Measurements from ENCODE around the gene FBXL19.

FBXL19 gene

DNA sequence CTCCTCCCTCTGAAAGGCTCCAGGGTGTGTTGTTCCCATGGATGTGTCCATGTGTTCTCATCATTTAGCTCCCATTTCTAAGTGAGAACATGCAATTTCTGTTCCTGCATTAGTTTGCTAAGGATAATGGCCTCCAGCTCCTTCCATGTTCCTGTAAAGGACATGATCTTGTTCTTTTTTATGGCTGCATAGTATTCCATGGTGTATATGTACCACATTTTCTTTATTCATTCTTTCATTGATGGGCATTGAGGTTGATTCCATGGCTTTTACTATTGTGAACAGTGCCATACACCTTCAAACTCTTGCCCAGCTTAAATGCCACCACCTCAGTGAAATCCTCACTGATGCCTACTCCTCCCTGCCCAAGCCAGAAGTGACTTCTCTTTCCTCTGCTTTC is 21.0 kb downstream of the FBXL19 start:
- DNase-seq (ENCODE audit: low read depth in 2 of 2): no peak

DNA sequence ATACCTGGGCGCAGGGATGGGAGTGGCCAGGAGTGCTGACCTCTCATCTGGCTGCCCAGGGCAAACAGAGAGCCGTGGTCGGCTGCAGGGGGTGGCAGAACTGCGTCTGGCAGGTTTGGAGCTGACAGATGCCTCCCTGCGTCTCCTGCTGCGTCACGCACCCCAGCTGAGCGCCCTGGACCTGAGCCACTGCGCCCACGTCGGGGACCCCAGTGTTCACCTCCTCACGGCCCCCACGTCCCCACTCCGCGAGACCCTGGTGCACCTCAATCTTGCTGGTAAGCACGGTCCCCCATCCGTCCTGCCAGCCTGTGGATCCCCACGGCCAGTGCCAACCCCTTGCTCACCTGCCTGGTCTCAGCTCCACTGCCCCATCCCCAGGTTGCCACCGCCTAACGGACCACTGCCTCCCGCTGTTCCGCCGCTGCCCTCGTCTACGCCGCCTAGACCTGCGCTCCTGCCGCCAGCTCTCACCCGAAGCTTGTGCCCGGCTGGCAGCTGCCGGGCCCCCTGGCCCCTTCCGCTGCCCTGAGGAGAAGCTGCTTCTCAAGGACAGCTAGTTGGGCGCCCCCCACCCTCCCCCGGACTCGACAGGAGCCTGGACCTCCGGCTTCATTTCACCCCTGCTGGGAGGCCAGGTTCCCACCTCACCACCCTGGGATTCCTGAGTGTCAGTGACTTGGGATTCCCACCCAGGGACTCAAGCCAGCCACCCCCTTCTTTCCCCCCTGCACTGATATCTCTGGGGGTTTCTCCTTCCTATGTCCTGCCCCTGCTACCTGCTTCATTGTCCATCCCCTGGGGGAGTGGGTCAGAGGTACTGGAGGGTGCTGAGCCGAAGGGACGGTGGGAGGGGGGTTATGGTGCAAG is 23.5 kb downstream of the FBXL19 start:
- no peak for DNase-seq (ENCODE audit: low read depth in 2 of 2)

DNA sequence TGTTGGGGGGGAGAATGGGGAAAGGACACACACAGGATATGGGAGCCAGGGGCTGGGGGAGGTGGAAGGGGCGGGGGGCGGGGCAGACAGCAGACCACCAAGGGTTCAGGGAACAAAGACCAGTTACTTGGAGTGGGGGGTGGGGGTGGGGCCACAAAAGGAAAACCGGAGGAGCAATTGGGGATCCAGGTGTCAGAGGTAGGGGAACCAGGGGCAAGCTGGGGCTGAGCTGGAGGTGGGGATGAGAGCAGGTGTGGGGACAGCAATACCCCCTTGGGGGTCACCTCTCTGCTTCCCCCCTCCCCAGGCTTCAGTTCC is 24.1 kb downstream of the FBXL19 start:
- no peak for DNase-seq (ENCODE audit: low read depth in 2 of 2)

DNA sequence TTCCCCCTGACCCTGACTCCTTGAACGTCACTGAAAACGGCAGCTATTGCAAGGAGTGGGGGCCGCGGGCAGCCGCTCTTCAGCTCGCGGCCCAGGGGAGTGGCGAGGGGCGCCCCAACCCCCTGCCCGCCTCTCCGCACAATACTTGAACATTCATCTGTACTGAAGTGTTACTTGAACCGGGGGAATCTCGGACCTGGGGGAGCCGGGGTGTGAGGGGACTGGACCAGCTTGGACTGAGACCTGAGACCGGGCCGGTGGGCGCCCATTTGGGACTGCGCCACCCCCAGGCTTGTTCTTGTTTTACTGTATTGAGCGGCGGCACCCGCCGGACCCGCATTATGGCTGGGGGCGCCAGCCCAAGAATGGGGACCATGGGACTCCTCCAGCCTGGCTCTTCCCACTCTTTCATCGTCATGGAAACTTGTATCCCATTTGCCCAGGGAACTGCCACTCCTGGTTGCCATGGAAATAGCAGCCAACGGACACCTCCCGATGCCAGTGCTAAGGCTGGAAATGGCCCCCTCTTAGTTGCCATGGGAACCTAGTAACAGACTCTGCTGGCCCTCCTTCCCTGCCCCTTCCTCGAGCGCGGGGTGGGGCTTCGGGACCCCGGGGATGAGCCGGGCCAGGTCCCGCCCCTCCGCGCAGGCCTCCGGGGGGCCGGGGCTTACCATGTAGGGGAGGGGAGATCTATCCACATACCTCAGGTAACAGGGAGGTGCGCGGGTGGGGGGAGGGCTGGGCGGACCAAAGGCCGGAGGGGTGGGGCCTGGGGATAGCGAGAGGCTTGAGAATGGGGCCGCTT is 24.7 kb downstream of the FBXL19 start:
- DNase-seq (ENCODE audit: low read depth in 2 of 2): no peak

DNA sequence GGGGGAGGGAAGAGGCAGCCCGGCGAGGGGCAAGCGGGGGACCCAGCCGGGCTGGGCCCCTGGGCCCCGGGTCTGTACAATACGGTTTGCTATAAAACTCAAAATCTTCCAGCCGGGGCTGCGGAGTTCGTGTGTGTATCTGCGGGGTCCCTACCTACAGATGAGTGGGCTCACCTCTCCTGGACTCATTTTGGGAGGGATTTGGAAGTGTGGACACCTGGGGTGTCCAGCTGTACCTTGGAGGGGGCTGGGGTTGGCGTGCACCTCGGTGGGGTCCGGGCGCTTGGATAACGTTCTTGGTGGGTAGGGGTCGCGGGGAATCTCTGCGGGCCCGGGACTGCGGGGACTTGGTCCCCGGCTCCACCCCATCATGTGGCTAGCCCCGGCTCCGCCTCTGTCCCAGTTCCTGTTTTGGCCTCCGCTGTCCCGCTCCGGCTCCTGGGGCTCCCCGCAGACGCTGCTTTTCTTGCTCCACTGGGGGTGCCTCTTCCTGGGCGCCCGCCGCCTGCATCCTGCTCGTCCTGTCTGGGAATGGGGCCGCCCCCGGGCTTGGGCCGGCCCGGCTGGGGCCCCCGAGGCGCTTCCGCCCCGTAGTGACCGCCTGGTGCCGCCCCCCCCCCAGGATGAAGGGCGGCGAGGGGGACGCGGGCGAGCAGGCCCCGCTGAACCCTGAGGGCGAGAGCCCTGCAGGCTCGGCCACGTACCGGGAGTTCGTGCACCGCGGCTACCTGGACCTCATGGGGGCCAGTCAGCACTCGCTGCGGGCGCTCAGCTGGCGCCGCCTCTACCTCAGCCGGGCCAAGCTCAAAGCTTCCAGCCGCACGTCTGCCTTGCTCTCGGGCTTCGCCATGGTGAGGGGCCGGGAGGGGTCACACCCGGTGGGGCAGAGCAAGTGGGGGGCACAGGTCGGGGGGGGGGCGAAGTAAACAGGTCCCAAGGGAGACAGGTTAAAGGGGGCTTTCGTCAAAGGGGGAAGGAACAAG is 25.6 kb downstream of the FBXL19 start, which contains the start of gene ORAI3:
TSS of gene ORAI3 (plus strand) at position 402 of the 983 bp plus-strand sequence. CDS start at position 624, 222 bp downstream.
- DNase-seq (ENCODE audit: low read depth in 2 of 2): no peak

DNA sequence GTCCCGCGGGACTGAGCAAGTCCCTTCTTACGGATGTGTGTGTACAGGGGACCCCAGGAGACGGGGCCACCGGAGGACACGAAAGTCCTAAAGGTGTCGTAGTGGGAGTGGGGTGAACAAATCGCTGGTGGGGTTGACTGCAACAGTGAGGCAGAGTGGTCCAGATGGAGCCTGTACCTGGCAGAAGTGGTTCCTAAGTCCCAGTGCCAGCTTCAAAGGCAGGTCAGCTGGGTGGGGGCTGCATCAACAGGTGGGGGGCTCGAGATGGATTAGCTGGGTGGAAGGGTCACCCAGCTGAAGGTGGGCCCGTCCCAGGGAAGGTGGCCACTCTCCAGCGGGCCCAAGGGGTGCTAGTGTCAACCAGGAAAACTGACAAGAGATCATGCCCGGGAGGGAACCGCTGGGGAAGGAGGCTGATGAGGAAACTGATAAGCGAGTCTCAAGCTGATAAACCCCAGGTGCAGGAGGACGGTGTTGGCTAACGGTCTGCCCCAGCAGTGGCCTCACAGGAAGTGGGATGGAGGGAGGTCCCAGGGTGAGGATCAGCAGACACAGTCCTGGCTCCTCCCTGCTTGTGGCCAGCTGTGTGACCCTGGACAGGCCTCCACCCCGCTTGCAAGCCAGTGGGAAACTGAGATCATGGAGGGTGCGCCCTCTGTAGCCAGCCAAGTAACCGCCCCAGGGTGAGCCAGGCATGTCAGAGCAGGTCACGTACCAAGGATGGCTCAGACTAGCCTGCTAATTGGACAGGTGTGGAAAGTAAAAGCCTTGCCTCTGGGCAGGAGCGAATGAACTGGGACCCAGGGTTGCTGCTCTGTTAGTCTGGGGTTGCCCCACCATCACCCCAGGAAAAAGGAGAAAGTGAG is 26.5 kb downstream of the FBXL19 start:
- no peak for DNase-seq (ENCODE audit: low read depth in 2 of 2)

DNA sequence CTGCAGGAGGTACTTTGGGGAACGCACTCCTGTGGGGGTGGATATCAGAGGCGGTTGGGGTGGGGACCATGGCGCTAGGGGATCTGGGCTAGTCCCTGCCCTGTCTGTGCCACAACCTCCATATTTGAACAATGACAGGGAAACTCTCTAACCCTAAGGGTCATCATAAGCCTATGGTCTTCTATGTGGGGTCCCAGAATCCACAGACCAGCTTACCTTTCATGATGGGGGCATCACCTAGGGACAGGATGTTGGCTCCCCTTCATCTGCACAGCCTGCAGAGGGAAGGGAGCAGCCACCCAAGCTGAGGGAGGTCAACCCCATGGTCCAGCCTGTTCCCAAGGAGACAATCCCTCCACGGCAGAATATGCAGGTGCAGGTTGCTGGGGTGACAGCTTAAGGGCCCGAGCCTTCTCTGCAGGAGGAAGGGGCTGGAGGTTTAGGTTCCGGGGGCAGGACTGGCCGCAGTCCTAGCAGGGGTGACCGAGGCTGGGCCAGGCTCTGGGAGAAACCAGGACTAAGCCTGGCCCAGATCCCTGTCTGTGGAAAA is 27.2 kb downstream of the FBXL19 start:
- no peak for DNase-seq (ENCODE audit: low read depth in 2 of 2)

DNA sequence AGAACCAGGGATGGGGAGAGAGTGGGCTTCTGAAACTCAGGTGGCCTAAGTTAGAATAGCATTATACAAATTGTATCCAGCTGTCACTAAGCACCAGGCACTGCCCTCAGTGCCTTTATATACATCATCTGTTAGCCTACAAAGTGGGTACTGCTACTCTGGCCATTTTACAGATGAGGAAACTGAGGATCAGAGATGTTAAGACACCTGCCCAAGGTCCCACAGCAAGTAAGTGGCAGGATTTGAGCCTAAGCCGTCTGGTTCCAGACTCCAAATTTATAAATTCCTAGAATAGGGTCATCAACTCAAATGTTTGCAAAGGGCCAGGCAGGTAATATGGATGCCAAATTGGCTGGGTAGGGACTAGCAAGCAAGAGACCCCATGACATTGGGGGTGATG is 27.8 kb downstream of the FBXL19 start:
- no peak for DNase-seq (ENCODE audit: low read depth in 2 of 2)

DNA sequence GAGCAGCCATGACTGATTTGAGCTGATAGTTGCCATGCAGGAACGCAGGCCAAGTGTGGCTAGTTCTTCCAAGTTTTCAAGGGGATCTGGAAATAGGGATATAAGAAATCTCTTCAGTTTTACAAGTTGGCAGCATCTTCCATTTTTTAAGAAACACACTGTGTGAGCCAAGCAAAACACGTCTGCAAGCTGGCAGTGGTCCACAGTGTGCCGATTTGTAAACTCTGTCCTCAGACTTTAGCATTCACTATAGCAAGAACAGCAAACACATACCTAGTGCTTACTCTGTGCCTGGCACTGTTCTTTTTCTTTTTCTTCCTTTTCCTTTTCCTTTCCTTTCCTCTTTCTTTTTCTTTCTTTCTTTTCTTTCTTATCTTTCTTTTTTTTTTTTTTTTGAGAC is 28.4 kb downstream of the FBXL19 start:
- DNase-seq (ENCODE audit: low read depth in 2 of 2): no peak

DNA sequence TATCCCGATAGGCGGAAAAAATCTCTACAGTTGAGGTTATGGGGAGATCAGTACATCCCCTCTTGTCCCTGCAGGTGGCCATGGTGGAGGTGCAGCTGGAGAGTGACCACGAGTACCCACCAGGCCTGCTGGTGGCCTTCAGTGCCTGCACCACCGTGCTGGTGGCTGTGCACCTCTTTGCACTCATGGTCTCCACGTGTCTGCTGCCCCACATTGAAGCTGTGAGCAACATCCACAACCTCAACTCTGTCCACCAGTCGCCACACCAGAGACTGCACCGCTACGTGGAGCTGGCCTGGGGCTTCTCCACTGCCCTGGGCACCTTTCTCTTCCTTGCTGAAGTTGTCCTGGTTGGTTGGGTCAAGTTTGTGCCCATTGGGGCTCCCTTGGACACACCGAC is 29.7 kb downstream of the FBXL19 start:
- DNase-seq (ENCODE audit: low read depth in 2 of 2): no peak

DNA sequence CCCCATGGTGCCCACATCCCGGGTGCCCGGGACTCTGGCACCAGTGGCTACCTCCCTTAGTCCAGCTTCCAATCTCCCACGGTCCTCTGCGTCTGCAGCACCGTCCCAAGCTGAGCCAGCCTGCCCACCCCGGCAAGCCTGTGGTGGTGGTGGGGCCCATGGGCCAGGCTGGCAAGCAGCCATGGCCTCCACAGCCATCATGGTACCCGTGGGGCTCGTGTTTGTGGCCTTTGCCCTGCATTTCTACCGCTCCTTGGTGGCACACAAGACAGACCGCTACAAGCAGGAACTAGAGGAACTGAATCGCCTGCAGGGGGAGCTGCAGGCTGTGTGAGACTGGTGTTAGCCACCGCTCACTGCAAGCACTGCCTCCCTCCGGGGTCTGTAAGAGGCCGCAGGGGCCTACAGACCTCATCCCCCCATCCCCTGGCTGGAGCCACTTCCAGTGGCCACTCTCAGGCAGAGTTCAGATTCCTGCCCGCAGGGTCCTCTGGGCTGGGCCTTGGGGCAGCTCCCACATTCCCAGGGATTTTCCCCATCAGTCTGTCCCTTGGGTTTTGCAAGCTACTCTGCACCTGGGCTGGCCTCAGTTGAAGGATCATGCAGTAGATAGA is 30.2 kb downstream of the FBXL19 start:
- peak in 1 of 2 donors; percentile 30 for DNase-seq (ENCODE audit: low read depth in 2 of 2)

DNA sequence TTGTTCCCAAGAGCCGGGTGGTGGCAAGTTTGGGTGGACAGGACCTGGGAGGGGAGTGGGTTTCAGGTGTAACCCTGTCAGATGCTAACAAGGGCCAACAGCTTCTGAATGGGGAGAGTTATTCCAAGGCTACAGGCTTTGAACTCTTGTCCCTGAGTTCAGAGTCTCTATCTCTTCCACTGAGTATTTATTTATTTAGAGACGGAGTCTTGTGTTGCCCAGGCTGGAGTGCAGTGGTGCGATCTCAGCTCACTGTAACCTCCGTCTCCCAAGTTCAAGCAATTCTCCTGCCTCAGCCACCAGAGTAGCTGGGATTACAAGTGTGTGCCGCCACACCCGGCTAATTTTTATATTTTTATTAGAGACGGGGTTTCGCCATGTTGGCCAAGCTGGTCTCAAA is 31.6 kb downstream of the FBXL19 start:
- DNase-seq (ENCODE audit: low read depth in 2 of 2): no peak

DNA sequence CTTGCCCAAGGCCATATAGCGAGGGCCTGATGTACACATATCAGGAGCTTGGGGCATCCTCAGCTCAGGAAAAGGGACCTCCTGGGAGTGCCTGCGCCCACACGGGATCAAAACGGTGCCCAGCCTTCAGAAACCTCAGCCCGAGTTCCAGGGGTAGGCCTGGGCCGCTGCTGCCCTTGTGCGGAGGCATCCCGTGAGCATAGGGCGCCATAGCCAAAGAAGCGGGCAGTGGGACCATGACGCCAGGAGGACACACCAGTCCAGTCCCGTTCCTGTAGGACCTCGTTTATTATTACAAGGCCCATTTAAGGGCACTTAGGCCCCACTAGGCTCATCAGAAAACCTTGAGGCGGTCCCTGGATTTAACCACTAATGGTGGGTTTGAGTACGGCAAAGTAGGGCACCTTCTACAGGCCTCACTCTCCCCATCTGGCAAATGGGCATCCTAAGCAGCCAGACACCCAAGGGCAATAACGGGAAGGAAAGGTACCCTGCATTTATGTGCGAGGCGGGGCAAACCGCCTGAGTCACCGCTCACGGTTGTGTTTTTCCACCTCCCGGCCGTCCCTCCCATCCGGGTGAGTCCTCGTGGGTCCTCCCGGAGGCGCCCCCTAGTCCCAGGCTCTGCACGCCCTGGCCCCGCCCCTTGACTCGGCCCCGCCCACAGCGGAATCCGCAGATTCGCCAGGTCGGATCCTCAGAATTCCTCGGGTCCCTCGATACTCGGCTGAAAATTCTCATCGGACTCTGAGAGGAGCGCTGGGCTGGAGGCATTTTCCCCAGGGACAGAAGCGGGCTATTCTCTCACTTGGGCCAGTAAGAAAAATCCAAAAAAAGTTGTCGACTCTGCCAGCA is 33.5 kb downstream of the FBXL19 start:
- DNase-seq (ENCODE audit: low read depth in 2 of 2): peak; percentile 83 to 86

DNA sequence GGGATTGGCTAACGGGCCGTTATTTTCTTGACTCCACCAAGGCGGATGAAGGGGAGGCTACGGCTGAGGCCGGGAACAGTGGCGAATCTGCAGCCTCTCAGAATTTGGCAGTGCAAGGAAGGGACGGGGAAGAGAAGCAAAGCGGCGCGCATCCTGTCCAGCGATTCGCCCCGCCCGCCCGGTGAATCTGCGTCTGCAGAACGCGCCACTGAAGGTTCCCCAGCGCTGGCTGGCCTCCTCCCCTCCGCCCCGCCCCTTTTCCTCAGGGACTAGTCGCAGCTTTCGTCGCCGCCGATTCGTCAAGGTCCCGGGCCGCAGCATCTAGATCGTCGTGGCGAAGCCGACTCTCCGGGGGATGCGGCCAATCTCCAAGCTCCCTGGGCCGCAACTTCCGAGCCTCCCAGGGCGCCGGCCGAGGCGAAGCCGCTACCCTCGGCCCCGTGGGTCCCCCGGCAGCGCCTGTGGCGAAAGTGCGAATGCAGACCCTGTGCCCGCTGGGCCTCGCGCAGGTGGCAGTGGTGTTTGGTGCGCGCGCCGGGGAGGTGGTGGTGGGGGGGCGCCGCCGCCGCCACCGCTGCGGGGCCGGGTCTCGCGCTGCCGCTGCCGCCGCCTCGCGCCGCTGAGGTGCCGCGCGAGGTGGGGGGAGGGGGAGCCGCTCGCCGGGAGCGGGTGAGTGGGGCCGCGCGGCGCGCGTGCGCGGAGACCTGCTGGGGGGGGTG is 34.2 kb downstream of the FBXL19 start, which contains the start of gene SETD1A:
TSS of gene SETD1A (plus strand) at position 299 of the 719 bp plus-strand sequence. CDS start 978 bp downstream, outside the sequence.
- DNase-seq (ENCODE audit: low read depth in 2 of 2): peak; percentile 90 to 92

DNA sequence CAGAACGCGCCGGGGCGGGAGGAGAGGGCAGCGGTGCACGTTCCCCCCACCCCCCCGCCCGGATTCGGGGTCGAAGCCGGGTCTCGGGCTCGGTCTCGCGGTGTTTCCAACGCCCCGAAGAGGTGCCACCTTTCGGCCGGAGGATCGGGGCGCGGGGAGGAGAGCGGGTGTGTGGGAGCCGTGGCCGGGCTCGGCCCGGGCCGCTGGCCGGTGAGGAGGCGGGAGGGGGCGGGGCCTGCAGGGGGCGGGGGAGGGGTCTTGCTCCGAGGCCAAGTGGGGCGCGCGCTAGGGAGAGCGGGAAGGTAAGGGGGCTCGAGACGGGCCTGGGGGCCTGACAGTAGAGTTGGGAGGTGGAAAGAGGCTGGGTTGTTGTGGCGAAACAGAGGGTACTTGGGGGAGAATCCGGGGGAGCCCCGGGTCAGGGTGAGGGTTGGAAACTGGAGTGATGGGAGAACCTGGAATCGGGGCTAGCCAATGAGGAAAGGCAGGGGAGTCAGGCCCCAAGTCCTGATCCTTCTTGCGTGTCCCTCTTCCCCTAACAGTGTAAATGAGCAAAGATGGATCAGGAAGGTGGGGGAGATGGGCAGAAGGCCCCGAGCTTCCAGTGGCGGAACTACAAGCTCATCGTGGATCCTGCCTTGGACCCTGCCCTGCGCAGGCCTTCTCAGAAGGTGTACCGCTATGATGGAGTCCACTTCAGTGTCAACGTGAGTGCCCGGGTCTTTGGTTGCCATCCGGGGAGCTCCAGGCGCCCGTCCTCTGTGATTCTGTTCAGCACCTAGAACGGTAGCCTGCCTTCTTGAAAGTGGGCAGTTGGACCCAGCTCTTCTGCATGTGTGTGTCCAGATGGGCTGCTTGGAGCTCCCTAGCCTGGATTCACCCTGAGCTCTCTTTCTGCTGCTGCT is 35.1 kb downstream of the FBXL19 start:
- DNase-seq (ENCODE audit: low read depth in 2 of 2): no peak

DNA sequence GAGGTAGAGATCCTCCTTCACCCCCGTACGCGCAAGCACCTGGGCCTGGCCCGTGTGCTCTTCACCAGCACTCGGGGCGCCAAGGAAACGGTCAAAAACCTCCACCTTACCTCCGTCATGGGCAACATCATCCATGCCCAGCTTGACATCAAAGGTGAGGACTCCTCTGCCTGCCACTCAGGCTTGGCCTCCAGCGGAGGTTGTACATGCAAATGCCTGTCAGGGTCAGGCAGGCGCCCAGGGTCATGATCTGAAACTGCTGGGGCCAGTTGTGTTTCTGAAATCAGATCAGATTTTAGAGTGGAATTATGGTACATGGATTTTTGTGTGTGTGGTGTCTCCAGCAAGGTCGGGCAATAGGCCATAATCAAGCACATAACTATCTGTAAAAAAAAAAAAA is 38.0 kb downstream of the FBXL19 start:
- no peak for DNase-seq (ENCODE audit: low read depth in 2 of 2)

DNA sequence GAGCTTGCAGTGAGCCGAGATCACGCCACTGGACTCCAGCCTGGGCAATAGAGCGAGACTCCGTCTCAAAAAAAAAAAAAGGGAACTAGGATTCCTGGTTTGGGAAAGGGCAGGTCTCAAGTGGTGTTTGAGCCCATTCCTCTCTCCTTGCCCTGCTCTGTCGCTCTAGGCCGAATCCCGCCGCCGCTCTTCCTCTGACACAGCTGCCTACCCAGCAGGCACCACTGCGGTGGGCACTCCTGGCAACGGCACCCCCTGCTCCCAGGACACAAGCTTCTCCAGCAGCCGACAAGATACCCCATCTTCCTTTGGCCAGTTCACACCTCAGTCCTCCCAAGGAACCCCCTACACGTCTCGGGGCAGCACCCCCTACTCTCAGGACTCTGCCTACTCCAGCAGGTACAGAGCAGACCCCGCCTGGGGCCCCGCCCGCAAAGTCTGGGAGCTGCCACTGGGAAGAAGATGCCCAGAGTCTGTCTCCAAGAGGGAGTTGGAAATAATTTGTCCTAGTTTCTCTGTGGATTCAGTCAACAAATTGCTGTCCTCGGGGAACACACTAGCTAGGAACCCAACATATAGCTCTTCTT is 40.6 kb downstream of the FBXL19 start:
- no peak for DNase-seq (ENCODE audit: low read depth in 2 of 2)
